GM18517 (cell line): ENCODE results near the gene CNBD2.
"Not testable (repeated sequence)": the region's sequence is repeated elsewhere in the genome, so short reads cannot be mapped to it uniquely, and the experiment has no call there.

Source experiments
- ATAC-seq: cut with Tn5 transposase; IDR thresholded peaks from one replicate; pipeline ENCODE4 v1.9.1; 2021; ENCODE audit warnings: mild to moderate bottlenecking, moderate library complexity; ENCODE audit not compliant: unreplicated experiment

CNBD2 gene

DNA sequence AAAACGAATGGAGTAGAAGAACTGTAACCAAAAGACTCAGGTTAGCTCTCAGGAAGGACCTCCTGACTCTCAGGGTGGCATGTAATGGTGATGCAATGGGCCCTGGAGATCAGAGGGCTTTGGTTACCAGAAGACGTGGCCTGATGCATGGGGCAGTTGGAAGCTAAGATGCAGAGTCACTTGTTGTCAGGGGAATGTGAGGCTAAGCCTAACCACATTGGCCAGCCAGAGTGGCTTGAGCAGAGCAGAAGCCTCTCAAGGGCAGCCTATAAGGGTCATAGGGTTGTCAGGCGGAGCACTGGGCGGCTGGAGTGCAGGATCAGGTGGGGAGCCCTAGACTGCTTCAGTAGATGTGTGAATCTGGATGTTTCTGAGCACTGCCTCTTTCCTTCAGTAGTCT lies 5.9 kb downstream of the CNBD2 start:
- ATAC-seq = no peak

- no peak for ATAC-seq
Measured at GRCh38 chr20:35975576-35976373, 7.4 kb downstream of the CNBD2 start.

GRCh38 chr20:35978041-35978513 lies 9.7 kb downstream of the CNBD2 start:
- no peak for ATAC-seq

DNA sequence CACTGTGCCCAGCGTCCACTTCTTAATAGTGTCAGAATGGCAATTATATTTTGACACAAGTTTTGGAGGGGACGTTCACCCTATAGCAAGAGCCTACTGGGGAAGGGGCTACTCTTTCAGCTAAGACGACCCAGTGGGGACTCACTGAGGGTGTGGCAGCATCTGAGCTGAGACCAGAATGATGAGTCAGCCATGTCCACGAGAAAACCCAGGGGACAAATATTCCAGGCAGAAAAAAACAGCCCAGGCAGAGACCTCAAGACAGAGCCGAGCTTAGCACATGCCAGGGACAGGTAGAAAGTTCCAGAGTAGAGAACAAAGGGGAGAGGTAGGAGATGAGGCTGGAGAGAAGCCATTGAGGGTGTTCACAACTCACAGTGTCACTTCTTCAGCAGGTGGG lies 11.2 kb downstream of the CNBD2 start:
- no peak for ATAC-seq

DNA sequence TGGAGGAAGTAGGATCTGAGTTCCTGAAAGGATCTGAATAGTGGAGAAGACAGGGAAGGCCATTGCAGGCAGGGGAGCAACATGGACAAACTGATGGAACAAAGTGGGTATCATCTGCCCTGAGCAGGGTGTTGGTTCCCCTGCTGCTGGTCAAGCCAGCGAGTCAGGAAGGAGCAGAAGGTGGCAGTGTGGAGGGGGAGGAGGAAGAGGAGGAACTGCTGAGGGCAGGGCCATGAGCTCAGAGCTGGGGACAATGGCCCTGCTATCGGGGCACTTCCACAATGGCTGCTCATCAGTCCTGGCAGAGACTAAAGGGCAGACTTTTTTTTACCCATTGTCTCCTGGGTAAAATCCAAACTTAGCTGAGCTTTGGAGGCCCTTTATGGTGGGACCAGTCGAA lies 13.6 kb downstream of the CNBD2 start:
- ATAC-seq = no peak

- no peak for ATAC-seq
Measured at GRCh38 chr20:35984382-35984781, 16.0 kb downstream of the CNBD2 start.

DNA sequence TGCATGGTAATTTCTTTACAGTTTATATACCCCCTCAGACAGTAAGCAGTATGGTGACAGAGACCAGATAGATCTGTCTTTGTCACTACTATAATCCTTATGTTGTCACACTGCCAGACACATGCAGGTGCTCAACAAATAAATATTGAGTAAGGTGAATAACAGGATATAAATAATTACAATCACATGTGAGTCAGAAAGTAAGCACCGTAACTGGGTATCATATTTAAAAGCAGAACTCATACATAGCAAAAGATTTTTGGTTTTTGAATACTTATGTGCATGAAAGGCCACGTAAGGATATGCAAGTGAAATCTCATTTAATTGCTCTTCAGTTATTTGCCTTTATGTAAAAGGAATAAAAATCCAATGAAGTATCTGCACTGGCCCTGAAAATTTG lies 17.4 kb downstream of the CNBD2 start:
- ATAC-seq = no peak

GRCh38 chr20:35988910-35989463 lies 20.6 kb downstream of the CNBD2 start:
- no peak for ATAC-seq

- no peak for ATAC-seq
Measured at GRCh38 chr20:35991142-35991771, 22.9 kb downstream of the CNBD2 start.

DNA sequence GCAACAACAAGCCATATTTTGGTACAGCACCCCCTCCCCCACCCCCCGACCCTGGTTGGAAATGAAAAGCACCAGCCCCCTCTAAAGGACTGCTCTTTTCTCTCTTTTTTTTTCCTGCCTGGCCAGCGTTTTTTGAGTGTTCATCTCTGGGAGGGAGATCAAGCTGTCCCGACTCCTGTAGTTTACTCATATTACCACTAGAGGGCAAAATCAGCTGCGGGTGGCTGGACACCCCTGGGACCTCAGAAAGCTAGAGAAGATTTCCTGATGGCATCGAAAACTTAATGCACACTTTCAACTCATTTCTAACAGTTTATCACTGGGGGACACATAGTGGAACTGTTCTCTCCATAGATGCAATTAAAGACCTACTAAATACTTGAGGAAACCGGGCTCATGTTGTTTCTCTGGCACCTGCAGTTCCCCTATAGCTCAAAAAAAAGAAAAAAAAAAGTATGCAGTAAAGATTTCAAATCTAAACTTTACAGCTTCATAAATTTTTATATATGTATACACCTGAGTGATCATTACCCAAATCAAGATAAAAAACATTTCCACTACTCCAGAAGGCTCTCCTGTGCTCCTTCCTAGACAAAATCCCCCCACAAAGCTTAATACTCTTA lies 24.4 kb downstream of the CNBD2 start:
- no peak for ATAC-seq

GRCh38 chr20:35994994-35995453 lies 26.6 kb downstream of the CNBD2 start:
- no peak for ATAC-seq

DNA sequence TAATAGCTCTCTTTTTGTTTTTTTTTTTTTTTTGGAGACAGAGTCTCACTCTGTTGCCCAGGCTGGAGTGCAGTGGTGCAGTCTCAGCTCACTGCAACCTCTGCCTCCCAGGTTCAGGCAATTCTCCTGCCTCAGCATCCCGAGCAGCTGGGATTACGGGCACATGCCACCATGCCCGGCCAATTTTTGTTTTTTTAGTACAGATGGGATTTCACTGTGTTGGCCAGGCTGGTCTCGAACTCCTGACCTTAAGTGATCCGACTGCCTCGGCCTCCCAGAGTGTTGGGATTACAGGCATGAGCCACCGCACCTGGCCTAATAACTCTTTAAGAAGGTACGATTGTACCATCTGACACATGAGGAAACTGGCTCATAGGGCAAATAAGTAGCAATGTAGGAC lies 28.1 kb downstream of the CNBD2 start:
- ATAC-seq = not testable (repeated sequence)

- ATAC-seq = not testable (repeated sequence)
Measured at GRCh38 chr20:36001331-36001730, 32.9 kb downstream of the CNBD2 start.

GRCh38 chr20:36002855-36003254 lies 34.5 kb downstream of the CNBD2 start:
- no peak for ATAC-seq

DNA sequence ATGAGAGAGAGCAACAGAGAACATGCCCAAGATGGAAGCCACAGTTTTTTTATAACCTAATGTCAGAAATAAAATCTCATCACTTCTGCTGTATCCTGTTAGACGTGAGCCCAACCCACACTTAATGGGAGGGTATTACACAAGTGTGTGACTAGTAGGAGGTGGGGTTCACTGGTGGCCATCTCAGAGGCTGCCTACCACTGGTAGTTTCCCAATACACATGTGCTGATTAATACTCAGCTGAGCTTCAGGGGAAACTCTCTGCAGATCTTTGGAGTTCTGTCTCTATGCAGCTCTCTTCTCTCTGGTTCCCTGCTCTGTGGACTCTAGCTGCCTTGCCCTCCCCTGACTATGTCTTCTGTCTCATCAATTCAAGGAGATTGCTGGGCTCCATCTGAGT lies 35.7 kb downstream of the CNBD2 start:
- no peak for ATAC-seq

GRCh38 chr20:36008461-36009035 lies 40.2 kb downstream of the CNBD2 start:
- no peak for ATAC-seq

GRCh38 chr20:36010076-36010475 lies 41.7 kb downstream of the CNBD2 start:
- ATAC-seq = no peak

DNA sequence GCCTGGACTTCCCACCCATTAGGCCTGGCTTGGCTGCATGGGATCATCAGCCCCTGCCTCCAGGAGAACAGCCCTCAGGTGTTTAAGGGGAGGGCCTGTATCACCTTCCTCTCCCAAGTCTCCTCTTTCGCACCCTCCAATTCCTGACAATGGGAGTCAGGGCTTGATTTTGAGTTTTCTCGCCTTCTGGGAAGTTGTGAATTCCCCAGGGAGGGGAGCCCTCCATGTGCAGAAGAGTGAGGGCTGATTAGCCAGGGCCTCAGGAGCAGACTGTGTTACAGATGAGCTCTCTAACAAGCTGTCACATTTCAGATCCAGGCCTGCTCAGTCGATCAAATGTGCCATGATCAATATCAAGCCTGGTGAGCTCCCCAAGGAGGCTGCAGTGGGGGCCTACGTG lies 42.4 kb downstream of the CNBD2 start:
- ATAC-seq = no peak

DNA sequence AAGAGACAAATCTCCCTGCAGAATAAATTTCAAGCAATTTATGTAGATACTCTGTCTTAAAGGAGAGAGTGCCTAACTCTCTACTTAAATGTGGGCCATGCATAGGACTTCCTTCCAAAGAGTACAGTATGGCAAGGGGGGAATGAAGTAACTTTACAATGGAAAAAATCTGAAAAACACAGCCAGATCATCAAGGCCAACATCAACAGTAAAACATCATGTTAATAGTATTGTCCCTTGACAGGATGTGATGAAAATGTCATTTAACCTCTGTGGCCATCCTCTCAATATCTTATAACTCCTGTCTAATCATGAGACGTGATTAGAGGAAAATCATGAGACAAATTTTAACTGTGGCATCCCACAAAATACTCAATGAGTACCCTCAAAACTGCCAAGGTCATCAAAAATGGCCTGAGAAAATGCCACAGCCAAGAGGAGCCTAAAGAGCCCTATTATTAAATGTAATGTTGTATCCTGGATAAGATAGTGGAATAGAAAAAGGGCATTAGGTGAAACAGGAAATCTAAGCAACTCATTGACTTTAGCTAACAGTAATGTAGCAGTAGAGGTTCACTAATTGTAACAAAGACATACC lies 47.5 kb downstream of the CNBD2 start:
- ATAC-seq = no peak

DNA sequence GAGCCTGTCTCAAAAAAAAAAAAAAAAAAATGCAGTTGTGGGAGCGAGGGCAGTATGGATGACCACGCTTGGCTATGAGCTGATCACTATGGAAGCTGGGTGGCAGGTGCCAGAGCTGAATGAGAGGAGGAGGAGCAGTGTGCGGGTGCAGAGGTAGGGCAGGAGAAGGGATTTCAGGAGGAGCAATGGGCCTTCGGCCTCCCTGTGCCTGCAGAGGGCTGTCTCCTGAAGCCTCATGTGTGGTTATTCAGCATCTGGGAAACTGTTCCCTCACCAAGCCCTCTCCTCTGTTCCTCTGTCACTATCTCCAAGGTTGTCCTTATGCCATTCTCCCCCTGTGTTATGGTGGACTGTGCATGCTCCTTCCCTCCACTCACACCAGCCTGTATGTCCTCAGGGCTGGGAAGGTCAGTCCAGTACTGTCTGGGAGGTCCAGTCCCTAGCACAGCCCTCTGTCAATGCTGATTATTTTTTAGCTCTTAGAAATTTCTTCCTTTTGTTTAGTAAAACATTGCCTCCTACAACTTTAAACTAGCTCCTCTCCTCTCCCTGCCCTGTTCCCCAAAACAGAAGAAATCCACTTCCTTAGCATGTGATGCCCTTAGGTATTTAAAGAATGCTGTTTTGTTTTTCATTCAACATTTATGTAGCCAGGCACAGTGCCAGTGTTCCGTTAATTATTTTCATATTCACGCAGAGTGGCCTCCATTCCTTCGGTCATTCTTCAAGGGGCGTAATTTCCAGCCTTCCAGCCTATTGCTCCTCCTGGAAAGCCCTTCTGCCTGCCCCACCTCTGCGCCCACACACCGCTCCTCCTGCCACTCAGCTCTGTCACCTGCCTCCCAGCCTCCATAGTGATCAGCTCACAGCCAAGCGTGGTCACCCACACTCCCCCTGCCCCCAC lies 48.9 kb downstream of the CNBD2 start:
- ATAC-seq = no peak
